GM12878 (cell line): ENCODE measurements around the gene LLPH. TPM values are rescaled to one million over a fixed set of nuclear protein-coding genes. Genes with fewer than 3 reads are reported as not detected.

Experiments used
- BACH1 ChIP-seq: fragments of 450-650 bp; IDR thresholded peaks from 2 replicates; pipeline ENCODE4 v1.6.1; 2017; ENCODE audit warnings: mild to moderate bottlenecking, borderline replicate concordance
- CEBPB ChIP-seq, 2 experiments: fragments of 150-350 bp in 1 of 2; IDR thresholded peaks; 2 replicates each; pipeline ENCODE4 v1.6.1; 2012 to 2014; ENCODE audit warnings: low read depth in 2 of 2, low read length in 2 of 2, borderline replicate concordance in 1 of 2, inconsistent platforms in 1 of 2
- EED ChIP-seq: sonication (generic); IDR thresholded peaks from 2 replicates; pipeline ENCODE4 v1.6.1; 2016; ENCODE audit warnings: antibody characterized with exemption, low read depth
- EP300 ChIP-seq, 2 experiments: fragments of 150-350 bp in 1 of 2; IDR thresholded peaks; 2 replicates each; pipeline ENCODE4 v1.6.1; 2011 to 2012; ENCODE audit warnings: low read depth in 2 of 2, low read length in 2 of 2, borderline replicate concordance in 1 of 2, improper control_type of control experiment in 1 of 2, inconsistent platforms in 1 of 2; ENCODE audit not compliant: control insufficient read depth in 1 of 2
- ESRRA ChIP-seq: IDR thresholded peaks from 2 replicates; pipeline ENCODE4 v1.6.1; 2012; ENCODE audit warnings: mild to moderate bottlenecking, low read length, improper control_type of control experiment
- HDAC2 ChIP-seq: fragments of 200-600 bp; sonication (generic); IDR thresholded peaks from 2 replicates; pipeline ENCODE4 v1.6.1; 2017
- JUNB ChIP-seq: IDR thresholded peaks from 2 replicates; pipeline ENCODE4 v1.6.1; 2016; ENCODE audit warnings: antibody characterized with exemption, mild to moderate bottlenecking
- KDM1A ChIP-seq: fragments of 200-600 bp; sonication (generic); IDR thresholded peaks from 2 replicates; pipeline ENCODE4 v1.6.1; 2016; ENCODE audit warnings: borderline replicate concordance
- MTA3 ChIP-seq: IDR thresholded peaks from 2 replicates; pipeline ENCODE4 v1.6.1; 2012; ENCODE audit warnings: low read length, inconsistent platforms, borderline replicate concordance
- POLR2AphosphoS5 ChIP-seq: IDR thresholded peaks from 2 replicates; pipeline ENCODE4 v1.6.1; 2011; ENCODE audit warnings: mild to moderate bottlenecking, low read length, inconsistent platforms
- RAD21 ChIP-seq: IDR thresholded peaks from 2 replicates; pipeline ENCODE4 v1.6.1; 2011; ENCODE audit warnings: mild to moderate bottlenecking, low read depth, low read length, moderate library complexity; ENCODE audit not compliant: insufficient read depth
- RAD51 ChIP-seq: fragments of 450-650 bp; IDR thresholded peaks from 2 replicates; pipeline ENCODE4 v1.6.1; 2016; ENCODE audit warnings: moderate library complexity, mild to moderate bottlenecking, inconsistent platforms
- SIN3A ChIP-seq: IDR thresholded peaks from 2 replicates; pipeline ENCODE4 v1.6.1; 2012; ENCODE audit warnings: low read depth, low read length, improper control_type of control experiment
- SMAD5 ChIP-seq: IDR thresholded peaks from 2 replicates; pipeline ENCODE4 v1.6.1; 2016; ENCODE audit warnings: antibody characterized with exemption, low read depth
- SP1 ChIP-seq: IDR thresholded peaks from one replicate; pipeline ENCODE4 v1.6.1; 2011; ENCODE audit warnings: low read depth, low read length
- STAT1 ChIP-seq: fragments of 450-650 bp; conservative IDR thresholded peaks from 2 replicates; pipeline ENCODE4 v1.6.1; 2014; ENCODE audit warnings: antibody characterized with exemption, mild to moderate bottlenecking
- TBL1XR1 ChIP-seq: IDR thresholded peaks from 2 replicates; pipeline ENCODE4 v1.6.1; 2012; ENCODE audit warnings: low read depth, low read length, improper control_type of control experiment
- ZZZ3 ChIP-seq: IDR thresholded peaks from 2 replicates; pipeline ENCODE4 v1.6.1; 2011; ENCODE audit warnings: low read depth; ENCODE audit not compliant: control insufficient read depth, insufficient read length
- polyA plus RNA-seq, 11 experiments: library from polyadenylated mRNA; depleted of rRNA in 4 of 11; unstranded in 6 of 11; stranded (reverse) in 5 of 11; fragments of >200 nt; fragmentation: Nextera tagmentation in 4 of 11; fragmentation: Illumina TruSeq in 1 of 11; extraction: Ambion mirVana in 4 of 11; extraction: Trizol in 1 of 11; gene quantifications; 1 replicate in 1 of 11; 2 replicates in 10 of 11; pipeline versions ENCODE4 v1.2.1 to v1.2.3, GENCODE V29; 2011 to 2016; ENCODE audit warnings: inconsistent platforms in 2 of 11, missing spikeins in 2 of 11, low read depth in 1 of 11
- total RNA-seq, 4 experiments: library from RNA; depleted of rRNA in 3 of 4; stranded (reverse); fragments of >200 nt in 3 of 4; fragmentation: Illumina TruSeq in 1 of 4; extraction: Trizol in 1 of 4; gene quantifications; 2 replicates each; pipeline versions ENCODE4 v1.2.1 to v1.2.3, GENCODE V29; 2013 to 2021
- TF ChIP-seq, protein P1 (sequence below): IDR thresholded peaks from 2 replicates; pipeline ENCODE4 v1.6.1; 2011; ENCODE audit warnings: borderline replicate concordance, low read depth, mild to moderate bottlenecking, moderate library complexity, mixed read lengths, low read length; ENCODE audit not compliant: insufficient read depth; ENCODE audit errors: extremely low read length
- TF ChIP-seq, protein P2 (sequence below): IDR thresholded peaks from 2 replicates; pipeline ENCODE4 v1.6.1; 2012; ENCODE audit warnings: improper control_type of control experiment, low read depth, low read length; ENCODE audit not compliant: insufficient replicate concordance
- TF ChIP-seq, protein P3 (sequence below): fragments of 450-650 bp; IDR thresholded peaks from 2 replicates; pipeline ENCODE4 v1.6.1; 2018; ENCODE audit warnings: mild to moderate bottlenecking, low read depth, moderate library complexity; ENCODE audit not compliant: partially characterized antibody

Gene LLPH
- total and polyA plus RNA-seq, 10 of the 15 experiments (the other 5 are each of a cell fraction or from before 2014, with no cell fraction given), result 15.2 to 107 (median 70.4) TPM

DNA sequence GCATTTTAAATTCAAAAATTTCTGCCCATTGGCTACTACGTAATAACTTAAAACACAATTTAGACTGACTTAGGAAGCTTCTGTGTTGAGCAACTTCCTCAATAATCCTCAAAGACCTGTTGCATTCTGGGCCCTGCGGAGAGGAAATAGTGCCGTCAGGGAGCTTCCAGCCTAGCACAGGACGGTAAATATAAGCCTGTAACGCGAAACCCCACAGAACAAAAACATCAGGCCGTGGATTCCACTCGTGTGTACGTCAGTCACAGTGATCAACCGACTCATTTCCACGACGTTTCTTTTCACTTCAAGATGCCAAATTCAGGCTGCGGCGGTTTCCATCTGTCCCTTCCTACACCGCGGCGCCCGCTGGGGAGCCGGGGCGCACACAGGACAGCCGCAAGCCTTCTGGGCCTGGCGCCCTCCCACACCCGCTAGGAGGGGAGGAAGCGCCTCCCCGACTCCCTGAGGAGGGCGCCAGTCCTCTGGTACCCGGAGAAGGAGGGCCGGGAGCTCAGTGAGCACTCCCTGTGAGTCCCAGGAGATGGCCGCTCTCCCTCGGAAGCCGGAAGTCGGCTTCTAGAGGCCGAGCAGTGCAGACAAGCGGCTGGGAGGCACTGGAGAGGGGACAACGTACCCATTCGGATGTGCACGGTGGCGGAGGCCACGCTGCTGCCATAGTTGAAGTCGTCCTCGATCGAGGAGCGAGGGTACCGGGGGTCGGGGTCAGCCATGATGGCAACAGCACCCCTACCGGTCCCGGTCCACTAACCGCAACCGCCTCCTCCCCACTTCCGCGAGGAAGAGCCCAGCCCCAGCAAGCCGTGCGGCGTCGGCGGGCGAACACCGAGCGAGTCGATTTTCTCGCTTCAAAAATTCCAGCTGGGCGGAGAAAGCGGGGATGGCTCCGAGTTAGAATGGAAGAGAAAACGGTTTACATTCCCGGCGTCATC lies 38.9 kb upstream of the LLPH start, which contains the start of gene TMBIM4 (continued):
- peak; percentile 89 for TF ChIP-seq EED
- TF ChIP-seq, protein P1, sequence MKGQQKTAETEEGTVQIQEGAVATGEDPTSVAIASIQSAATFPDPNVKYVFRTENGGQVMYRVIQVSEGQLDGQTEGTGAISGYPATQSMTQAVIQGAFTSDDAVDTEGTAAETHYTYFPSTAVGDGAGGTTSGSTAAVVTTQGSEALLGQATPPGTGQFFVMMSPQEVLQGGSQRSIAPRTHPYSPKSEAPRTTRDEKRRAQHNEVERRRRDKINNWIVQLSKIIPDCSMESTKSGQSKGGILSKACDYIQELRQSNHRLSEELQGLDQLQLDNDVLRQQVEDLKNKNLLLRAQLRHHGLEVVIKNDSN, result no peak
- peak; percentile 50 for TF ChIP-seq SP1
- peak; percentile 91 for TF ChIP-seq POLR2AphosphoS5
- TF ChIP-seq SMAD5, result peak; percentile 50
- no peak for TF ChIP-seq CEBPB (IDR thresholded peaks at IDR 0.05; ENCODE audit: borderline replicate concordance in 1 of 2, low read depth in 2 of 2, low read length in 2 of 2)
- TF ChIP-seq, protein P2, sequence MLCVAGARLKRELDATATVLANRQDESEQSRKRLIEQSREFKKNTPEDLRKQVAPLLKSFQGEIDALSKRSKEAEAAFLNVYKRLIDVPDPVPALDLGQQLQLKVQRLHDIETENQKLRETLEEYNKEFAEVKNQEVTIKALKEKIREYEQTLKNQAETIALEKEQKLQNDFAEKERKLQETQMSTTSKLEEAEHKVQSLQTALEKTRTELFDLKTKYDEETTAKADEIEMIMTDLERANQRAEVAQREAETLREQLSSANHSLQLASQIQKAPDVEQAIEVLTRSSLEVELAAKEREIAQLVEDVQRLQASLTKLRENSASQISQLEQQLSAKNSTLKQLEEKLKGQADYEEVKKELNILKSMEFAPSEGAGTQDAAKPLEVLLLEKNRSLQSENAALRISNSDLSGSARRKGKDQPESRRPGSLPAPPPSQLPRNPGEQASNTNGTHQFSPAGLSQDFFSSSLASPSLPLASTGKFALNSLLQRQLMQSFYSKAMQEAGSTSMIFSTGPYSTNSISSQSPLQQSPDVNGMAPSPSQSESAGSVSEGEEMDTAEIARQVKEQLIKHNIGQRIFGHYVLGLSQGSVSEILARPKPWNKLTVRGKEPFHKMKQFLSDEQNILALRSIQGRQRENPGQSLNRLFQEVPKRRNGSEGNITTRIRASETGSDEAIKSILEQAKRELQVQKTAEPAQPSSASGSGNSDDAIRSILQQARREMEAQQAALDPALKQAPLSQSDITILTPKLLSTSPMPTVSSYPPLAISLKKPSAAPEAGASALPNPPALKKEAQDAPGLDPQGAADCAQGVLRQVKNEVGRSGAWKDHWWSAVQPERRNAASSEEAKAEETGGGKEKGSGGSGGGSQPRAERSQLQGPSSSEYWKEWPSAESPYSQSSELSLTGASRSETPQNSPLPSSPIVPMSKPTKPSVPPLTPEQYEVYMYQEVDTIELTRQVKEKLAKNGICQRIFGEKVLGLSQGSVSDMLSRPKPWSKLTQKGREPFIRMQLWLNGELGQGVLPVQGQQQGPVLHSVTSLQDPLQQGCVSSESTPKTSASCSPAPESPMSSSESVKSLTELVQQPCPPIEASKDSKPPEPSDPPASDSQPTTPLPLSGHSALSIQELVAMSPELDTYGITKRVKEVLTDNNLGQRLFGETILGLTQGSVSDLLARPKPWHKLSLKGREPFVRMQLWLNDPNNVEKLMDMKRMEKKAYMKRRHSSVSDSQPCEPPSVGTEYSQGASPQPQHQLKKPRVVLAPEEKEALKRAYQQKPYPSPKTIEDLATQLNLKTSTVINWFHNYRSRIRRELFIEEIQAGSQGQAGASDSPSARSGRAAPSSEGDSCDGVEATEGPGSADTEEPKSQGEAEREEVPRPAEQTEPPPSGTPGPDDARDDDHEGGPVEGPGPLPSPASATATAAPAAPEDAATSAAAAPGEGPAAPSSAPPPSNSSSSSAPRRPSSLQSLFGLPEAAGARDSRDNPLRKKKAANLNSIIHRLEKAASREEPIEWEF, result peak; percentile 73
- no peak for TF ChIP-seq KDM1A
- peak in 1 of 2 experiments; percentile 1; a peak in 1 of 4 replicates for TF ChIP-seq EP300 (IDR thresholded peaks at IDR 0.05; ENCODE audit: borderline replicate concordance in 1 of 2, control insufficient read depth in 1 of 2, low read depth in 2 of 2, low read length in 2 of 2)
- TF ChIP-seq HDAC2, result no peak
- TF ChIP-seq STAT1, result peak; percentile 26; the same call in 1 of the 2 replicates
- no peak for TF ChIP-seq MTA3
- 0 out of 2 replicates have a peak, but pooled peaks have one; percentile 72 for TF ChIP-seq TBL1XR1
- TF ChIP-seq SIN3A, result peak; percentile 54
- TF ChIP-seq, protein P3, sequence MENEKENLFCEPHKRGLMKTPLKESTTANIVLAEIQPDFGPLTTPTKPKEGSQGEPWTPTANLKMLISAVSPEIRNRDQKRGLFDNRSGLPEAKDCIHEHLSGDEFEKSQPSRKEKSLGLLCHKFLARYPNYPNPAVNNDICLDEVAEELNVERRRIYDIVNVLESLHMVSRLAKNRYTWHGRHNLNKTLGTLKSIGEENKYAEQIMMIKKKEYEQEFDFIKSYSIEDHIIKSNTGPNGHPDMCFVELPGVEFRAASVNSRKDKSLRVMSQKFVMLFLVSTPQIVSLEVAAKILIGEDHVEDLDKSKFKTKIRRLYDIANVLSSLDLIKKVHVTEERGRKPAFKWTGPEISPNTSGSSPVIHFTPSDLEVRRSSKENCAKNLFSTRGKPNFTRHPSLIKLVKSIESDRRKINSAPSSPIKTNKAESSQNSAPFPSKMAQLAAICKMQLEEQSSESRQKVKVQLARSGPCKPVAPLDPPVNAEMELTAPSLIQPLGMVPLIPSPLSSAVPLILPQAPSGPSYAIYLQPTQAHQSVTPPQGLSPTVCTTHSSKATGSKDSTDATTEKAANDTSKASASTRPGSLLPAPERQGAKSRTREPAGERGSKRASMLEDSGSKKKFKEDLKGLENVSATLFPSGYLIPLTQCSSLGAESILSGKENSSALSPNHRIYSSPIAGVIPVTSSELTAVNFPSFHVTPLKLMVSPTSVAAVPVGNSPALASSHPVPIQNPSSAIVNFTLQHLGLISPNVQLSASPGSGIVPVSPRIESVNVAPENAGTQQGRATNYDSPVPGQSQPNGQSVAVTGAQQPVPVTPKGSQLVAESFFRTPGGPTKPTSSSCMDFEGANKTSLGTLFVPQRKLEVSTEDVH, result peak; percentile 59
- no peak for TF ChIP-seq ZZZ3
- TF ChIP-seq RAD51, result no peak
- peak; percentile 58; the same call in 1 of the 2 replicates for TF ChIP-seq BACH1
- TF ChIP-seq RAD21, result peak; percentile 45
- TF ChIP-seq JUNB, result 0 out of 2 replicates have a peak, but pooled peaks have one; percentile 18
- TF ChIP-seq ESRRA, result no peak
